AG04450 (cell line): ENCODE data around the gene DMC1. TPM values are rescaled to one million over a fixed set of nuclear protein-coding genes. Genes with fewer than 3 reads are reported as not detected.

Experiments
- CTCF ChIA-PET: fragments of 300-600, 350-600 bp; formaldehyde crosslinking; extraction: SDS; loops from one replicate; lab custom pipeline; 2022; ENCODE audit warnings: antibody characterized with exemption, inconsistent platforms; lab: Charles Lee
- POLR2A ChIA-PET: fragments of 350-600 bp; formaldehyde crosslinking; extraction: SDS; loops from one replicate; lab custom pipeline; 2021; ENCODE audit warnings: antibody characterized with exemption, inconsistent platforms; lab: Yijun Ruan, JAX
- DNase-seq: peaks from one replicate; pipeline ENCODE4 v3.0.0-alpha.2; 2011; ENCODE audit warnings: low read depth, low spot score
- H3K27ac ChIP-seq: one replicate; pipeline ENCODE4 v1.5.1; 2012; ENCODE audit warnings: low read depth, low read length, control low read depth
- H3K27me3 ChIP-seq: one replicate; pipeline ENCODE4 v1.6.0; 2012; ENCODE audit warnings: low read length; ENCODE audit not compliant: control insufficient read depth, insufficient read depth
- H3K4me3 ChIP-seq: 2 replicates; pipeline ENCODE4 v1.5.1; 2011; ENCODE audit warnings: mild to moderate bottlenecking, low read depth, low read length, control low read depth
- H3K9me3 ChIP-seq: 2 replicates; pipeline ENCODE4 v1.5.1; 2012; ENCODE audit warnings: low read length; ENCODE audit not compliant: control insufficient read depth, insufficient read depth
- CTCF ChIP-seq: IDR thresholded peaks from 2 replicates; pipeline ENCODE4 v1.5.1; 2011; ENCODE audit warnings: low read depth, low read length, control low read depth, inconsistent platforms
- polyA plus RNA-seq: library from polyadenylated mRNA; depleted of rRNA; stranded (reverse); fragments of >200 nt; gene quantifications from 2 replicates; pipeline ENCODE4 v1.2.3, GENCODE V29; 2011

The DMC1 gene
- polyA plus RNA-seq, 1 experiment, result 0.29 TPM

- no peak overlapping the region for H3K27ac ChIP-seq
- ChIA-PET CTCF (interaction anchor here (0.7 kb wide), 1 partner anchor 186 kb away, joined by 3 read pairs; no protein-coding TSS in a partner anchor), POLR2A (interaction anchor here (1.4 to 2.6 kb wide), 3 partner anchors 9 to 14 kb away, joined by 3 to 22 read pairs (median 9); no protein-coding TSS in a partner anchor)
- DNase-seq, result no peak
- no peak overlapping the region for H3K4me3 ChIP-seq
- H3K27me3 ChIP-seq, result no peaks in the 10 kb centered on the region
- TF ChIP-seq CTCF, result 0 out of 2 replicates have a peak, but pooled peaks have one; percentile 2
- H3K9me3 ChIP-seq, result no peaks in the 10 kb centered on the region
Measured at GRCh38 chr22:38494939-38495338, 75.0 kb downstream of the DMC1 start.

- Histone ChIP-seq H3K4me3 (no peak overlapping the region), H3K27me3 (no peaks in the 10 kb centered on the region), H3K27ac (no peak overlapping the region), H3K9me3 (no peaks in the 10 kb centered on the region)
- POLR2A ChIA-PET, result interaction anchor here (1.4 to 2.6 kb wide), 3 partner anchors 8 to 14 kb away, joined by 3 to 22 read pairs (median 9); no protein-coding TSS in a partner anchor
- CTCF ChIA-PET, result interaction anchor here (0.7 kb wide), 1 partner anchor 187 kb away, joined by 3 read pairs; no protein-coding TSS in a partner anchor
- no peak for TF ChIP-seq CTCF
- no peak for DNase-seq
Measured at GRCh38 chr22:38494498-38494897, 75.5 kb downstream of the DMC1 start.

GRCh38 chr22:38491707-38492348 lies 78.2 kb downstream of the DMC1 start:
- CTCF ChIA-PET, result interaction anchor here (0.8 kb wide), 1 partner anchor 11 kb away, joined by 3 read pairs; no protein-coding TSS in a partner anchor

GRCh38 chr22:38490915-38491314 lies 79.1 kb downstream of the DMC1 start:
- peak; percentile 54 for DNase-seq
- ChIA-PET POLR2A (interaction anchor here (0.9 to 3.1 kb wide), 3 partner anchors 10 to 12 kb away, joined by 5 to 27 read pairs (median 10); no protein-coding TSS in a partner anchor), CTCF (no interaction called here)
- Histone ChIP-seq H3K27me3 (no peaks in the 10 kb centered on the region), H3K4me3 (no peak overlapping the region), H3K27ac (peak overlapping the region; percentile 40), H3K9me3 (no peaks in the 10 kb centered on the region)
- no peak for TF ChIP-seq CTCF

More at GRCh38 chr22:38491707-38492348, 78.2 kb downstream of the DMC1 start:
- POLR2A ChIA-PET, result interaction anchor here (0.7 to 3.1 kb wide), 3 partner anchors 9 to 346 kb away, joined by 3 to 27 read pairs (median 5); no protein-coding TSS in a partner anchor
- Histone ChIP-seq H3K9me3 (no peaks in the 10 kb centered on the region), H3K27ac (no peak overlapping the region), H3K27me3 (no peaks in the 10 kb centered on the region), H3K4me3 (no peak overlapping the region)
- no peak for DNase-seq
- TF ChIP-seq CTCF, result no peak

- no peak for DNase-seq
- H3K4me3 ChIP-seq, result no peak overlapping the region
- H3K27ac ChIP-seq, result peak overlapping the region; percentile 40
- no peak for TF ChIP-seq CTCF
- H3K9me3 ChIP-seq, result no peaks in the 10 kb centered on the region
- POLR2A ChIA-PET, result interaction anchor here (0.9 to 3.1 kb wide), 4 partner anchors 8 to 12 kb away, joined by 5 to 27 read pairs (median 8); no protein-coding TSS in a partner anchor
- H3K27me3 ChIP-seq, result no peaks in the 10 kb centered on the region
- CTCF ChIA-PET, result no interaction called here
Measured at GRCh38 chr22:38490475-38490874, 79.5 kb downstream of the DMC1 start.
